Measurements from ENCODE around the gene RPL13A. TPM values are rescaled to one million over a fixed set of nuclear protein-coding genes. Genes with fewer than 3 reads are reported as not detected.

RPL13A gene
- total RNA-seq, 1 experiment from 2014 or later = 3,286 TPM

DNA sequence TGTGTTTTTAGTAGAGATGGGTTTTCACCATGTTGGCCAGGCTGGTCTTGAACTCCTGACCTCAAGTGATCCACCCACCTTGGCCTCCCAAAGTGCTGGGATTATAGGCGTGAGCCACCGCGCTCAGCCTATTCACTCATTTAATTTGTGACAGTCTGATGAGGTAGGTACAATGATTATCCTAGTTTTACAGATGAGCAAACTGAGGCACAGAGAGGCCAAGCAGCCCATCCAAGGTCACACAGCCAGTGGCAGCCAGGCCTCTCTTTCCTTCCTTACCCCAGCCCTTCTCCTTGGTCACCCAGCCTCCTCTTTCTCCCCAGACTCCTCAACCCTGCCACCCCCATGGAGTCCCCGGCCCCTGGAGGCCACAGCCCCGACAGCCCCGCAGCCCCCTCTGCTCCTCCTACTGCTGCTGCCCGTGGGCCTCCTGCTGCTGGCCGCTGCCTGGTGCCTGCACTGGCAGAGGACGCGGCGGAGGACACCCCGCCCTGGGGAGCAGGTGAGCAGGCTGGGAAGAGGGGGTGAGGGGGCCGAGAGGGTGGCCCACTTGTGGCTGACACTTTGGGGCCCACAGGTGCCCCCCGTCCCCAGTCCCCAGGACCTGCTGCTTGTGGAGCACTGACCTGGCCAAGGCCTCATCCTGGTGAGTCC lies 7.3 kb upstream of the RPL13A start:
- no peak for DNase-seq
- Histone ChIP-seq H3K9me3 (ENCODE audit: control insufficient read depth, low read depth, low read length) (no peaks in the 10 kb centered on the region), H3K4me1 (ENCODE audit: insufficient read depth, low read length) (no peaks in the 10 kb centered on the region), H3K23me2 (ENCODE audit: insufficient read length, low read depth, low read length, poor library complexity, severe bottlenecking) (no peaks in the 10 kb centered on the region), H4K91ac (ENCODE audit: insufficient read length, low read depth, low read length) (no peak overlapping the region), H3K27ac (ENCODE audit: insufficient read length, low read depth, low read length) (no peak overlapping the region), H3K79me1 (ENCODE audit: insufficient read depth, low read depth, low read length, poor library complexity, severe bottlenecking) (no peaks in the 10 kb centered on the region), H2BK120ac (ENCODE audit: low read depth, low read length, poor library complexity, severe bottlenecking) (no peak overlapping the region), H2BK15ac (ENCODE audit: low read depth, low read length) (no peak overlapping the region), H3K9ac (ENCODE audit: extremely low read depth, insufficient read length, low read length) (no peak overlapping the region), H3K27me3 (ENCODE audit: insufficient read depth, low read length) (no peaks in the 10 kb centered on the region), H2AK5ac (ENCODE audit: insufficient read length, low read length) (no peak overlapping the region), H4K5ac (ENCODE audit: insufficient read length, low read depth, low read length) (no peak overlapping the region), H2BK5ac (ENCODE audit: insufficient read length, low read length) (no peak overlapping the region), H3K56ac (ENCODE audit: insufficient read length, low read depth, low read length) (no peak overlapping the region), H4K8ac (replicated peaks; ENCODE audit: insufficient read length, low read depth, low read length) (no peak overlapping the region), H3K4ac (ENCODE audit: low read depth, low read length) (no peak overlapping the region; the same call in 1 of the 2 replicates), H3K79me2 (ENCODE audit: insufficient read depth, low read length) (no peaks in the 10 kb centered on the region), H3T11ph (ENCODE audit: low read length) (no peak overlapping the region), H2BK12ac (ENCODE audit: insufficient read length, low read depth, low read length) (no peak overlapping the region), H3K18ac (ENCODE audit: insufficient read length, low read depth, low read length) (no peak overlapping the region), H3K23ac (ENCODE audit: insufficient read length, low read depth, low read length) (no peak overlapping the region), H4K20me1 (ENCODE audit: control insufficient read depth, insufficient read depth, insufficient read length) (no peaks in the 10 kb centered on the region), H2BK20ac (ENCODE audit: low read depth, low read length, poor library complexity, severe bottlenecking) (no peak overlapping the region), H3K14ac (ENCODE audit: insufficient read depth, low read length) (no peak overlapping the region), H3K4me2 (ENCODE audit: insufficient read depth, insufficient read length, low read length) (no peak overlapping the region), H2AFZ (ENCODE audit: low read length) (no peak overlapping the region)
- WGBS (ENCODE audit: extremely low coverage, insufficient read length, low lambda C conversion rate) = no CpG with 5 or more reads among the region's 14 CpGs
- Mint-ChIP-seq H3K27ac (no peak overlapping the region), H3K4me1 (peaks cover 11 to 15% of the 10 kb centered on the region in 2 experiments), H3K4me3 (no peak overlapping the region), H3K27me3 (ENCODE audit: low read depth) (peaks cover 12% of the 10 kb centered on the region), H3K9me3 (peaks cover 0 to 2% of the 10 kb centered on the region in 2 experiments; a peak in 1 of 5 replicates), H3K36me3 (ENCODE audit: insufficient read depth in 1 of 3, low read depth in 3 of 3) (0 out of 7 replicates have a peak, but pooled peaks cover 0 to 1% (median 0%) of the 10 kb centered on the region in 3 experiments)
- TF ChIP-seq, protein P1, sequence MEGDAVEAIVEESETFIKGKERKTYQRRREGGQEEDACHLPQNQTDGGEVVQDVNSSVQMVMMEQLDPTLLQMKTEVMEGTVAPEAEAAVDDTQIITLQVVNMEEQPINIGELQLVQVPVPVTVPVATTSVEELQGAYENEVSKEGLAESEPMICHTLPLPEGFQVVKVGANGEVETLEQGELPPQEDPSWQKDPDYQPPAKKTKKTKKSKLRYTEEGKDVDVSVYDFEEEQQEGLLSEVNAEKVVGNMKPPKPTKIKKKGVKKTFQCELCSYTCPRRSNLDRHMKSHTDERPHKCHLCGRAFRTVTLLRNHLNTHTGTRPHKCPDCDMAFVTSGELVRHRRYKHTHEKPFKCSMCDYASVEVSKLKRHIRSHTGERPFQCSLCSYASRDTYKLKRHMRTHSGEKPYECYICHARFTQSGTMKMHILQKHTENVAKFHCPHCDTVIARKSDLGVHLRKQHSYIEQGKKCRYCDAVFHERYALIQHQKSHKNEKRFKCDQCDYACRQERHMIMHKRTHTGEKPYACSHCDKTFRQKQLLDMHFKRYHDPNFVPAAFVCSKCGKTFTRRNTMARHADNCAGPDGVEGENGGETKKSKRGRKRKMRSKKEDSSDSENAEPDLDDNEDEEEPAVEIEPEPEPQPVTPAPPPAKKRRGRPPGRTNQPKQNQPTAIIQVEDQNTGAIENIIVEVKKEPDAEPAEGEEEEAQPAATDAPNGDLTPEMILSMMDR (conservative IDR thresholded peaks at IDR 0.05) = no peak

Data from H9 (cell line).